ENCODE measurements around the gene SMAGP.
A peak's percentile ranks its signal among the peaks of the same experiment; 100 is the strongest.
"Not testable (repeated sequence)": the region's sequence is repeated elsewhere in the genome, so short reads cannot be mapped to it uniquely, and the experiment has no call there.

The SMAGP gene

DNA sequence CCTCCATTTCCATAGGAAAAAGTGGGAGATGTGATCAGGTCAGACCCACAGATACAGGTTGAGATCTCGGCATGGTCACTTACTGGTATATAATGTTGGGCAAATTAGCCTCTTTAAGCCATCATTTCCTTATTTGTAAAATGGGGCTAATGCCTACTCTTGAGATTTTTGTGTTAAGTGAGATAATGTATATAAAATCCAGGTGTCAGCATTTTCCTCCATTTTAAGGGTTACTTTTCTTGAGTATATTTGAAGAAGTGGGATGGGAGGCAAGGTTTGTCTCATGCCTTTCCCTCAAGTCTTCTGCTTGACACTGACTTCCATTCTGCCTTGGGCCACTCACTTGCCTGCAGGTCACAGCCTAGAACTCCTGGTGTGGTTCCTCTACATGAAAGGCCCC lies 42.3 kb downstream of the SMAGP start:
- no peak overlapping the region for H3K9ac ChIP-seq (ENCODE audit: insufficient read length, low read depth)
- TF ChIP-seq SUZ12 (IDR thresholded peaks at IDR 0.05; ENCODE audit: extremely low read depth, insufficient read depth, insufficient read length) = no peak
- no peak for TF ChIP-seq YY1 (IDR thresholded peaks at IDR 0.05; ENCODE audit: insufficient read depth, insufficient read length)
- no peak for TF ChIP-seq ZNF274 (IDR thresholded peaks at IDR 0.05; ENCODE audit: low read depth, low read length)
- H3K27me3 ChIP-seq (ENCODE audit: insufficient read depth, insufficient read length) = no peaks in the 10 kb centered on the region
- H3K4me1 ChIP-seq (ENCODE audit: insufficient read depth, insufficient read length) = no peaks in the 10 kb centered on the region
- H3K9me3 ChIP-seq (ENCODE audit: insufficient read depth, low read length) = no peaks in the 10 kb centered on the region
- no peaks in the 10 kb centered on the region for H3K36me3 ChIP-seq (ENCODE audit: insufficient read depth, insufficient read length, low read length)
- no peak for DNase-seq (ENCODE audit: low read depth, low spot score)
- H3K4me3 ChIP-seq (ENCODE audit: insufficient read length, low read depth) = no peak overlapping the region

DNA sequence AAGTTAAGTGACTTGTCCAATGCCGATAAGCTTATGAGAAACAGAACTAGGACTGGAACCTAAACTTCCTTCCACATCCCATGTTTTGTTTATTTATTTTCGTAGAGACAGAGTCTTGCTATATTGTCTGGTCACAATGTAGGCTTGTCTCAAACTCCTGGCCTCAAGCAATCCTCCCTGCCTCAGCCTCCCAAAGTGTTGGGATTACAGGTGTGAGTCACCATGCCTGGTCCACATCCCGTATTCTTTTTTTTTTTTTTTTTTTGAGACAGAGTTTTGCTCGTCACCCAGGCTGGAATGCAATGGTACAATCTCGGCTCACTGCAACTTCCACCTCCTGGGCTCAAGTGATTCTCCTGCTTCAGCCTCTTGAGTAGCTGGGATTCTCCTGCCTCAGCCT lies 43.1 kb downstream of the SMAGP start:
- not testable (repeated sequence) for H3K9me3 ChIP-seq (ENCODE audit: insufficient read depth, low read length); H3K4me3 ChIP-seq (ENCODE audit: insufficient read length, low read depth); H3K9ac ChIP-seq (ENCODE audit: insufficient read length, low read depth); H3K36me3 ChIP-seq (ENCODE audit: insufficient read depth, insufficient read length, low read length); H3K4me1 ChIP-seq (ENCODE audit: insufficient read depth, insufficient read length); DNase-seq (ENCODE audit: low read depth, low spot score); H3K27me3 ChIP-seq (ENCODE audit: insufficient read depth, insufficient read length)

DNA sequence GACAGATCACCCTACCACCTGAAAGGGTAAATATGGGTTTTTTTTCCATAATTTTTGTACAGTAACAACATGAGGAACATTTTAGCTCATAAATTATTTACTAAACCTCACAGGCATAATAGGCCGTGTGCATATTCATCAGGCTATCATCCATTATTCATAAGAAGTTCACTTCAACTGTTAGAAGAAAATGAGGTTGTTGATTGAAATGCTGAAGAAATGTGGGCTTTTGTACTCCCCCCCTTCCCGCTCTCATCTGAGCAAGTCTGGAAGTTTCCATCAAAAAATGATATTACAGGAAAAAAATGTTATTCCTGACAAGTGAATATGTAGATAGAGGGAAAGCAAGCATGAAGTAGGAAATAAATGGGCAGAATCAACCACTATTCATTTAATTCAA lies 44.4 kb downstream of the SMAGP start:
- Histone ChIP-seq H3K27me3 (ENCODE audit: insufficient read depth, insufficient read length) (no peaks in the 10 kb centered on the region), H3K4me1 (ENCODE audit: insufficient read depth, insufficient read length) (no peaks in the 10 kb centered on the region), H3K36me3 (ENCODE audit: insufficient read depth, insufficient read length, low read length) (no peaks in the 10 kb centered on the region), H3K9ac (ENCODE audit: insufficient read length, low read depth) (no peak overlapping the region), H3K9me3 (ENCODE audit: insufficient read depth, low read length) (no peaks in the 10 kb centered on the region), H3K4me3 (ENCODE audit: insufficient read length, low read depth) (no peak overlapping the region)
- TF ChIP-seq YY1 (IDR thresholded peaks at IDR 0.05; ENCODE audit: insufficient read depth, insufficient read length) (no peak), SUZ12 (IDR thresholded peaks at IDR 0.05; ENCODE audit: extremely low read depth, insufficient read depth, insufficient read length) (no peak), ZNF274 (IDR thresholded peaks at IDR 0.05; ENCODE audit: low read depth, low read length) (no peak)
- no peak for DNase-seq (ENCODE audit: low read depth, low spot score)

DNA sequence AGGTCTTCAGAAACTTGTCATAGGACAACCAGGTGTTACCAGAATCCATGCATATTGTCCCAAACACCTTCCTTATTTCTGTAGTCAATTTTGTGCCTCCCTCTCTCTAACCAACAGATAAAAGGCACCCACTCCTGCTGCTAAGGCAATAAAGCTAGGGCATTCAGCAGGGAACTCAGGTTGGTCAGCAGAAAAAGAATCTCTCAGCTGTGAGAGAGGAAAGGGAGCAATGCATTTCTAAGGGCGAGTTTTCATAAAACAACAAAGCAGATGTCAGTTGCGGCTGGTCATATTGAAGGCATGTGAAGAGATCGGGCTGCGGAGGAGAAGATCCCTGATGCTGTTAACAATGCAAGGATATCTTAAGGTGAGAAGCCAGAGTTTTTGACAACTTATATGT lies 45.0 kb downstream of the SMAGP start:
- TF ChIP-seq ZNF274 (IDR thresholded peaks at IDR 0.05; ENCODE audit: low read depth, low read length) (no peak), SUZ12 (IDR thresholded peaks at IDR 0.05; ENCODE audit: extremely low read depth, insufficient read depth, insufficient read length) (no peak), YY1 (IDR thresholded peaks at IDR 0.05; ENCODE audit: insufficient read depth, insufficient read length) (no peak)
- DNase-seq (ENCODE audit: low read depth, low spot score) = no peak

GRCh38 chr12:51224625-51225024 lies 45.6 kb downstream of the SMAGP start:
- no peak for TF ChIP-seq YY1 (IDR thresholded peaks at IDR 0.05; ENCODE audit: insufficient read depth, insufficient read length)
- TF ChIP-seq ZNF274 (IDR thresholded peaks at IDR 0.05; ENCODE audit: low read depth, low read length) = no peak
- TF ChIP-seq SUZ12 (IDR thresholded peaks at IDR 0.05; ENCODE audit: extremely low read depth, insufficient read depth, insufficient read length) = no peak
- Histone ChIP-seq H3K9me3 (ENCODE audit: insufficient read depth, low read length) (no peaks in the 10 kb centered on the region), H3K4me1 (ENCODE audit: insufficient read depth, insufficient read length) (no peaks in the 10 kb centered on the region), H3K36me3 (ENCODE audit: insufficient read depth, insufficient read length, low read length) (no peaks in the 10 kb centered on the region), H3K9ac (ENCODE audit: insufficient read length, low read depth) (no peak overlapping the region), H3K27me3 (ENCODE audit: insufficient read depth, insufficient read length) (no peaks in the 10 kb centered on the region), H3K4me3 (ENCODE audit: insufficient read length, low read depth) (no peak overlapping the region)
- no peak for DNase-seq (ENCODE audit: low read depth, low spot score)

More for the DNA sequence above, 45.0 kb downstream of the SMAGP start:
- H3K4me1 ChIP-seq (ENCODE audit: insufficient read depth, insufficient read length) = no peaks in the 10 kb centered on the region
- no peaks in the 10 kb centered on the region for H3K36me3 ChIP-seq (ENCODE audit: insufficient read depth, insufficient read length, low read length)
- no peak overlapping the region for H3K4me3 ChIP-seq (ENCODE audit: insufficient read length, low read depth)
- H3K9ac ChIP-seq (ENCODE audit: insufficient read length, low read depth) = no peak overlapping the region
- H3K27me3 ChIP-seq (ENCODE audit: insufficient read depth, insufficient read length) = no peaks in the 10 kb centered on the region
- H3K9me3 ChIP-seq (ENCODE audit: insufficient read depth, low read length) = no peaks in the 10 kb centered on the region

DNA sequence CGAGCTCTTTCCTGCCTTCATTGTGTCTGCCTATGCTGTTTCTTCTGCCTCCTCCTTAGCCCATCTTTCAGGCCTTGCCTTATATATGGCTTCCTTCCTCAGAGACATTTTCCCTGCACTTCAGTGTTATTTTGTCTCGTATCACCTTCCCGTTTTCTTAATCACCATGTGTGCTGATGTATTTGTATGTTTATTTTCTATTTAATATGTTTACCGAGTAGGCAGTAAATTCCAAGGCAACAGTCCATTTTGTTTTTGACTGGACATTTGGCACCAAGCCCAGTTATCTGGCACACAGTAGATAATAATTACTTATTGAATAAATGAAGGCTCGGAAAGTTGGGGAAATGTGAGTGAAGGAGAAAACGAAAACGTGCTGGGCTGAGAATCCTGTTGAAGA lies 47.8 kb downstream of the SMAGP start:
- Histone ChIP-seq H3K4me3 (ENCODE audit: insufficient read length, low read depth) (no peak overlapping the region), H3K9me3 (ENCODE audit: insufficient read depth, low read length) (no peaks in the 10 kb centered on the region), H3K36me3 (ENCODE audit: insufficient read depth, insufficient read length, low read length) (no peaks in the 10 kb centered on the region), H3K9ac (ENCODE audit: insufficient read length, low read depth) (no peak overlapping the region), H3K27me3 (ENCODE audit: insufficient read depth, insufficient read length) (no peaks in the 10 kb centered on the region), H3K4me1 (ENCODE audit: insufficient read depth, insufficient read length) (no peaks in the 10 kb centered on the region)
- TF ChIP-seq YY1 (IDR thresholded peaks at IDR 0.05; ENCODE audit: insufficient read depth, insufficient read length) (no peak), SUZ12 (IDR thresholded peaks at IDR 0.05; ENCODE audit: extremely low read depth, insufficient read depth, insufficient read length) (no peak), ZNF274 (IDR thresholded peaks at IDR 0.05; ENCODE audit: low read depth, low read length) (no peak)
- DNase-seq (ENCODE audit: low read depth, low spot score) = no peak

GRCh38 chr12:51219857-51220256 lies 50.4 kb downstream of the SMAGP start:
- H3K36me3 ChIP-seq (ENCODE audit: insufficient read depth, insufficient read length, low read length); H3K4me1 ChIP-seq (ENCODE audit: insufficient read depth, insufficient read length); H3K9ac ChIP-seq (ENCODE audit: insufficient read length, low read depth); DNase-seq (ENCODE audit: low read depth, low spot score); H3K9me3 ChIP-seq (ENCODE audit: insufficient read depth, low read length); H3K27me3 ChIP-seq (ENCODE audit: insufficient read depth, insufficient read length); H3K4me3 ChIP-seq (ENCODE audit: insufficient read length, low read depth): not testable (repeated sequence)

DNA sequence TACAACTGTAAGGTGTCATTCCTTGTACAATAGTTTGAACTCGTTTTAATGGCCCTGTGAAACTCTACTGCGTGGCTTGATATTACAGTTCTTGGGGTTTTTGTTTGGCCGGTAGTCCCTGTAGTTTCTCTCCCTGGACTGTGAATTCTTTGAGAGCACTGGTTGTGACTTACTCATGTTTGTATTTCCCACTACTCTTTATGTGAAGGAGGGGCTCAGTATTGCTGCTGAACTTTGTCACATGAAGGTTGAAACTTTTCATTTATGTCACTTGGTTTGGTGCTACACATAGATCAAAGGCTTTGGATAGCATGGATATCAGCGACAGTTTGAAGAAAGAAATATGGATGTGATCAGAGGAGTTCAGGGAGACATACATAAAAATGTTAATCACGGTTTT lies 50.9 kb downstream of the SMAGP start:
- H3K36me3 ChIP-seq (ENCODE audit: insufficient read depth, insufficient read length, low read length) = peaks cover 1% of the 10 kb centered on the region
- TF ChIP-seq ZNF274 (IDR thresholded peaks at IDR 0.05; ENCODE audit: low read depth, low read length) = no peak
- no peak for TF ChIP-seq YY1 (IDR thresholded peaks at IDR 0.05; ENCODE audit: insufficient read depth, insufficient read length)
- TF ChIP-seq SUZ12 (IDR thresholded peaks at IDR 0.05; ENCODE audit: extremely low read depth, insufficient read depth, insufficient read length) = no peak
- no peaks in the 10 kb centered on the region for H3K9me3 ChIP-seq (ENCODE audit: insufficient read depth, low read length)
- peak overlapping the region; percentile 46 for H3K9ac ChIP-seq (ENCODE audit: insufficient read length, low read depth)
- H3K4me1 ChIP-seq (ENCODE audit: insufficient read depth, insufficient read length) = no peaks in the 10 kb centered on the region
- no peak overlapping the region for H3K4me3 ChIP-seq (ENCODE audit: insufficient read length, low read depth)
- no peaks in the 10 kb centered on the region for H3K27me3 ChIP-seq (ENCODE audit: insufficient read depth, insufficient read length)
- no peak for DNase-seq (ENCODE audit: low read depth, low spot score)

Measured in NT2/D1 (cell line).